ENCODE results near the gene NXPH1.

- TF ChIP-seq POLR2A (IDR thresholded peaks at IDR 0.05; ENCODE audit: low read length) (no peak), GATA1 (IDR thresholded peaks at IDR 0.05; ENCODE audit: low read depth, low read length) (no peak)
Measured at GRCh38 chr7:8435590-8436545, 2.5 kb downstream of the NXPH1 start.

Measured in erythroblast (primary cell).